ENCODE measurements around the gene VKORC1. TPM values are rescaled to one million over a fixed set of nuclear protein-coding genes. Genes with fewer than 3 reads are reported as not detected.

Gene VKORC1
- total and polyA plus RNA-seq, 2 experiments from 2014 or later: 89.6 to 100 TPM

GRCh38 chr16:31111881-31112466 lies 17.4 kb upstream of the VKORC1 start:
- ATAC-seq (no peak), DNase-seq (ENCODE audit: low spot score) (no peak)
- H3K4me1 Mint-ChIP-seq: peaks cover 9% of the 10 kb centered on the region; the same call in 1 of the 3 replicates
- peaks cover 7% of the 10 kb centered on the region for H4K20me1 ChIP-seq (replicated peaks; ENCODE audit: insufficient read depth)
- no peak overlapping the region for H3K4me2 ChIP-seq
- no peaks in the 10 kb centered on the region; the same call in 1 of the 2 replicates for H3K79me2 ChIP-seq (replicated peaks; ENCODE audit: insufficient read depth)
- no peak overlapping the region for H3K4me3 Mint-ChIP-seq
- peaks cover 17% of the 10 kb centered on the region for H3K27me3 Mint-ChIP-seq (ENCODE audit: insufficient read depth, low read depth, poor library complexity)
- H3K27ac Mint-ChIP-seq: no peak overlapping the region
- peaks cover 30% of the 10 kb centered on the region for H3K36me3 Mint-ChIP-seq (ENCODE audit: low read depth)
- TF ChIP-seq REST (IDR thresholded peaks at IDR 0.05; ENCODE audit: unreplicated experiment) (no peak), CREB1 (CRISPR knock-in tag; IDR thresholded peaks at IDR 0.05; ENCODE audit: low read depth) (no peak), POLR2AphosphoS5 (IDR thresholded peaks at IDR 0.05; ENCODE audit: low read depth) (no peak), EZH2 (IDR thresholded peaks at IDR 0.05; ENCODE audit: low read depth, unreplicated experiment) (no peak), STAT1 (IDR thresholded peaks at IDR 0.05; ENCODE audit: unreplicated experiment) (no peak), ZNF462 (CRISPR knock-in tag; IDR thresholded peaks at IDR 0.05) (no peak), CTCF (conservative IDR thresholded peaks at IDR 0.05; ENCODE audit: low read depth in 2 of 2) (no peak), NANOG (IDR thresholded peaks at IDR 0.05; ENCODE audit: borderline replicate concordance) (no peak), JUNB (IDR thresholded peaks at IDR 0.05; ENCODE audit: unreplicated experiment) (no peak)
- H3K9me2 ChIP-seq (ENCODE audit: insufficient read depth): no peaks in the 10 kb centered on the region
- no peaks in the 10 kb centered on the region; the same call in 1 of the 3 replicates for H3K9me3 Mint-ChIP-seq
- H3K27ac ChIP-seq (ENCODE audit: low read depth): no peak overlapping the region
- no peaks in the 10 kb centered on the region for H3K27me3 ChIP-seq (ENCODE audit: insufficient read depth)
- no peak overlapping the region for H2AFZ ChIP-seq
- no peaks in the 10 kb centered on the region for H3K36me3 ChIP-seq (ENCODE audit: insufficient read depth)
- no peak overlapping the region for H3K4me3 ChIP-seq
- H3F3A ChIP-seq (replicated peaks; ENCODE audit: low read depth): peaks cover 15% of the 10 kb centered on the region; the same call in 1 of the 2 replicates
- peaks cover 6% of the 10 kb centered on the region; the same call in 1 of the 2 replicates for H3K4me1 ChIP-seq (ENCODE audit: insufficient read depth)

All from GM23338 (cell line).